GM12878 (cell line): ENCODE results near the gene RCOR1. TPM values are rescaled to one million over a fixed set of nuclear protein-coding genes. Genes with fewer than 3 reads are reported as not detected.
A peak's percentile ranks its signal among the peaks of the same experiment; 100 is the strongest.

Experiments
- ATAC-seq: fragments of 200-7000 bp; cut with Tn5 transposase; 3 replicates; pipeline ENCODE4 v1.9.1; 2020; ENCODE audit warnings: mild to moderate bottlenecking, moderate library complexity
- BruUV-seq: library from RNA; stranded (reverse); fragments of 400-500 nt; replicated peaks from 2 replicates; lab custom pipeline; 2021; lab: Mats Ljungman, UMichigan
- CTCF ChIA-PET: fragments of 300-600 bp; sonication (Branson Sonifier 250); formaldehyde crosslinking; extraction: SDS; loops from one replicate; lab custom pipeline; 2021; ENCODE audit warnings: inconsistent platforms; lab: Yijun Ruan, JAX
- POLR2A ChIA-PET: fragments of 350-600 bp; formaldehyde crosslinking; extraction: SDS; loops from one replicate; lab custom pipeline; 2021; ENCODE audit warnings: inconsistent platforms; lab: Charles Lee
- RAD21 ChIA-PET: fragments of 300-600 bp; sonication (Branson Sonifier 250); formaldehyde crosslinking; loops from one replicate; lab custom pipeline; 2023; ENCODE audit warnings: antibody characterized with exemption; ENCODE audit not compliant: unreplicated experiment; lab: Charles Lee
- SMC1A ChIA-PET: fragments of 300-600 bp; sonication (Branson Sonifier 250); formaldehyde crosslinking; loops from one replicate; lab custom pipeline; 2023; ENCODE audit not compliant: unreplicated experiment, uncharacterized antibody; lab: Charles Lee
- DNase-seq: peaks from one replicate; pipeline ENCODE4 v3.0.0-alpha.2; 2011; ENCODE audit warnings: low read depth, low spot score
- FAIRE-seq: peaks from 3 replicates; lab custom pipeline; 2011; peaks lifted over from hg19 to GRCh38; lab: Jason Lieb, UNC
- H2AFZ ChIP-seq: 2 replicates; pipeline ENCODE4 v1.6.0; 2011; ENCODE audit warnings: low read depth, low read length, control low read depth; ENCODE audit not compliant: control insufficient read depth
- H3K27ac ChIP-seq: 2 replicates; pipeline ENCODE4 v1.5.1; 2011; ENCODE audit warnings: control low read depth; ENCODE audit not compliant: control insufficient read depth, insufficient read depth
- H3K27me3 ChIP-seq, 2 experiments: replicated peaks in 1 of 2; 2 replicates each; pipeline versions ENCODE4 v1.6.0 to v1.6.1; 2011; ENCODE audit warnings: low read length in 1 of 2; ENCODE audit not compliant: control insufficient read depth in 2 of 2, insufficient read depth in 2 of 2
- H3K36me3 ChIP-seq, 2 experiments: 2 replicates each; pipeline ENCODE4 v1.5.1; 2011; ENCODE audit warnings: low read length in 1 of 2; ENCODE audit not compliant: control insufficient read depth in 2 of 2, insufficient read depth in 2 of 2
- H3K4me1 ChIP-seq: 2 replicates; pipeline ENCODE4 v1.6.1; 2011; ENCODE audit warnings: mild to moderate bottlenecking, low read length, moderate library complexity, mixed read lengths; ENCODE audit not compliant: control insufficient read depth, insufficient read depth
- H3K4me2 ChIP-seq: 2 replicates; pipeline ENCODE4 v1.6.0; 2011; ENCODE audit warnings: control low read depth; ENCODE audit not compliant: control insufficient read depth, insufficient read depth
- H3K4me3 ChIP-seq: fragments of 200-600 bp; sonication (generic); 2 replicates; pipeline ENCODE4 v1.5.1; 2016
- H3K79me2 ChIP-seq: 2 replicates; pipeline ENCODE4 v1.6.0; 2011; ENCODE audit warnings: low read length; ENCODE audit not compliant: control insufficient read depth, insufficient read depth
- H3K9ac ChIP-seq: 2 replicates; pipeline ENCODE4 v1.8.0; 2011; ENCODE audit warnings: low read length, control low read depth, mixed read lengths; ENCODE audit not compliant: control insufficient read depth, insufficient read depth
- H3K9me3 ChIP-seq: replicated peaks from 3 replicates; pipeline ENCODE4 v1.5.1; 2011; ENCODE audit warnings: mild to moderate bottlenecking, low read length; ENCODE audit not compliant: control insufficient read depth, insufficient read depth
- H4K20me1 ChIP-seq: 2 replicates; pipeline ENCODE4 v1.6.0; 2011; ENCODE audit not compliant: control insufficient read depth, insufficient read depth
- BACH1 ChIP-seq: fragments of 450-650 bp; IDR thresholded peaks from 2 replicates; pipeline ENCODE4 v1.6.1; 2017; ENCODE audit warnings: mild to moderate bottlenecking, borderline replicate concordance
- CREB1 ChIP-seq: IDR thresholded peaks from 2 replicates; pipeline ENCODE4 v1.6.1; 2012; ENCODE audit warnings: low read depth, mild to moderate bottlenecking, inconsistent platforms
- CTCF ChIP-seq, 3 experiments: IDR thresholded peaks in 2 of 3; conservative IDR thresholded peaks in 1 of 3; 2 replicates each; pipeline ENCODE4 v1.5.1; 2011; ENCODE audit warnings: low read depth in 3 of 3, low read length in 3 of 3, mild to moderate bottlenecking in 3 of 3, control low read depth in 2 of 3, moderate library complexity in 2 of 3, inconsistent platforms in 1 of 3, mixed read lengths in 1 of 3; ENCODE audit not compliant: control insufficient read depth in 2 of 3, insufficient read depth in 1 of 3; ENCODE audit errors: extremely low read depth in 1 of 3
- EED ChIP-seq: sonication (generic); IDR thresholded peaks from 2 replicates; pipeline ENCODE4 v1.6.1; 2016; ENCODE audit warnings: antibody characterized with exemption, low read depth
- HCFC1 ChIP-seq: fragments of 150-350 bp; IDR thresholded peaks from 2 replicates; pipeline ENCODE4 v1.6.1; 2014; ENCODE audit warnings: low read length
- NFIC ChIP-seq: IDR thresholded peaks from 2 replicates; pipeline ENCODE4 v1.6.1; 2012; ENCODE audit warnings: low read depth, mild to moderate bottlenecking, inconsistent platforms, low read length, moderate library complexity
- POU2F2 ChIP-seq: IDR thresholded peaks from 3 replicates; pipeline ENCODE4 v1.6.1; 2011; ENCODE audit warnings: low read depth, mild to moderate bottlenecking, low read length, borderline replicate concordance
- PRDM15 ChIP-seq: fragments of 450-650 bp; formaldehyde crosslinking; IDR thresholded peaks from 2 replicates; pipeline ENCODE4 v1.4.0; 2020; ENCODE audit warnings: mild to moderate bottlenecking, moderate library complexity
- RAD21 ChIP-seq: IDR thresholded peaks from 2 replicates; pipeline ENCODE4 v1.6.1; 2011; ENCODE audit warnings: mild to moderate bottlenecking, low read depth, low read length, moderate library complexity; ENCODE audit not compliant: insufficient read depth
- SIX5 ChIP-seq: IDR thresholded peaks from 2 replicates; pipeline ENCODE4 v1.6.1; 2011; ENCODE audit warnings: mild to moderate bottlenecking, low read depth, low read length, moderate library complexity; ENCODE audit not compliant: severe bottlenecking
- SMC3 ChIP-seq: IDR thresholded peaks from 2 replicates; pipeline ENCODE4 v1.6.1; 2011; ENCODE audit warnings: low read length, improper control_type of control experiment, borderline replicate concordance
- TBL1XR1 ChIP-seq: IDR thresholded peaks from 2 replicates; pipeline ENCODE4 v1.6.1; 2012; ENCODE audit warnings: low read depth, low read length, improper control_type of control experiment
- YBX1 ChIP-seq: fragments of 450-650 bp; IDR thresholded peaks from 2 replicates; pipeline ENCODE4 v1.6.1; 2016; ENCODE audit warnings: antibody characterized with exemption
- ZNF622 ChIP-seq: fragments of 450-650 bp; IDR thresholded peaks from 2 replicates; pipeline ENCODE4 v1.6.1; 2017; ENCODE audit warnings: mild to moderate bottlenecking, inconsistent platforms
- WGBS: methylation state at CpG from one replicate; pipeline ENCODE4 v1.1.6; 2016; ENCODE audit warnings: low lambda C conversion rate; ENCODE audit not compliant: insufficient replicate concordance, insufficient coverage; ENCODE audit errors: missing lambda C conversion rate; 5-methylcytosine and 5-hydroxymethylcytosine counted together
- in situ Hi-C: fragments of 300-500 bp; cut with MboI; formaldehyde crosslinking; loops from 9 replicates; pipeline ENCODE4 v1.14.3; 2018; ENCODE audit warnings: mixed read lengths
- intact Hi-C: fragments of 100-400 bp; cut with micrococcal nuclease; formaldehyde crosslinking; loops from one replicate; pipeline ENCODE4 v1.14.2; 2022; ENCODE audit not compliant: unreplicated experiment
- polyA plus RNA-seq, 11 experiments: library from polyadenylated mRNA; depleted of rRNA in 4 of 11; unstranded in 6 of 11; stranded (reverse) in 5 of 11; fragments of >200 nt; fragmentation: Nextera tagmentation in 4 of 11; fragmentation: Illumina TruSeq in 1 of 11; extraction: Ambion mirVana in 4 of 11; extraction: Trizol in 1 of 11; gene quantifications; 1 replicate in 1 of 11; 2 replicates in 10 of 11; pipeline versions ENCODE4 v1.2.1 to v1.2.3, GENCODE V29; 2011 to 2016; ENCODE audit warnings: inconsistent platforms in 2 of 11, missing spikeins in 2 of 11, low read depth in 1 of 11
- total RNA-seq, 4 experiments: library from RNA; depleted of rRNA in 3 of 4; stranded (reverse); fragments of >200 nt in 3 of 4; fragmentation: Illumina TruSeq in 1 of 4; extraction: Trizol in 1 of 4; gene quantifications; 2 replicates each; pipeline versions ENCODE4 v1.2.1 to v1.2.3, GENCODE V29; 2013 to 2021

RCOR1 gene
- total and polyA plus RNA-seq, 10 of the 15 experiments (the other 5 are each of a cell fraction or from before 2014, with no cell fraction given), result 1.6 to 12.2 (median 4.4) TPM

- in situ Hi-C loops, result loop anchor here (5.0 kb wide), 1 partner anchor 218 kb away; no protein-coding TSS in a partner anchor
- BruUV-seq, result no TSS peak
- RAD21 ChIA-PET, result interaction anchor here (0.6 to 6.2 kb wide), 55 partner anchors 9 to 597 kb away, joined by 3 to 104 read pairs (median 5); no protein-coding TSS in a partner anchor
- H3K27me3 ChIP-seq, result no peaks in the 10 kb centered on the region
- H3K79me2 ChIP-seq, result peaks cover 32% of the 10 kb centered on the region
- FAIRE-seq, result peak; percentile 41
- H2AFZ ChIP-seq, result no peak overlapping the region
- 2% methylated on average over 7 of the region's 7 CpGs for WGBS
- no peaks in the 10 kb centered on the region for H3K36me3 ChIP-seq
- ATAC-seq, result peak; percentile 87
- H3K9ac ChIP-seq, result no peak overlapping the region
- peak; percentile 50 to 71 (median 64); a peak in 5 of 6 replicates for TF ChIP-seq CTCF (IDR thresholded peaks at IDR 0.05 in 2 of 3, conservative IDR thresholded peaks at IDR 0.05 in 1 of 3; ENCODE audit: control insufficient read depth in 2 of 3, extremely low read depth in 1 of 3, insufficient read depth in 1 of 3, low read depth in 3 of 3, low read length in 3 of 3)
- no peak for TF ChIP-seq EED
- TF ChIP-seq TBL1XR1, result no peak
- no peak for TF ChIP-seq SIX5
- TF ChIP-seq RAD21, result peak; percentile 85
- TF ChIP-seq BACH1, result no peak
- TF ChIP-seq ZNF622, result no peak
- peak; percentile 83; the same call in 1 of the 2 replicates for TF ChIP-seq SMC3
- no peak for TF ChIP-seq POU2F2
- TF ChIP-seq NFIC, result no peak
- no peak for TF ChIP-seq HCFC1
- no peak for TF ChIP-seq CREB1
- TF ChIP-seq YBX1, result no peak
- TF ChIP-seq PRDM15 (CRISPR knock-in tag), result no peak
- no peak overlapping the region; the same call in 1 of the 2 replicates for H3K27ac ChIP-seq
- H3K4me2 ChIP-seq, result no peak overlapping the region
- H4K20me1 ChIP-seq, result no peaks in the 10 kb centered on the region
- H3K4me3 ChIP-seq, result no peak overlapping the region
- intact Hi-C loops, result loop anchor here (1.0 to 10.0 kb wide), 5 partner anchors 80 to 600 kb away; partner anchors contain the start of gene CDC42BPB
- peaks cover 15% of the 10 kb centered on the region for H3K4me1 ChIP-seq
- CTCF ChIA-PET, result interaction anchor here (0.6 to 6.5 kb wide), 78 partner anchors 8 to 596 kb away, joined by 3 to 107 read pairs (median 5); no protein-coding TSS in a partner anchor
- no peaks in the 10 kb centered on the region for H3K9me3 ChIP-seq
- SMC1A ChIA-PET, result interaction anchor here (0.7 to 8.5 kb wide), 69 partner anchors 9 to 696 kb away, joined by 3 to 119 read pairs (median 4); no protein-coding TSS in a partner anchor
- peak; percentile 43 for DNase-seq
- POLR2A ChIA-PET, result interaction anchor here (0.6 to 2.3 kb wide), 7 partner anchors 74 to 207 kb away, joined by 3 to 11 read pairs (median 8); no protein-coding TSS in a partner anchor
These were observed 102.2 kb downstream of the RCOR1 start for GRCh38 chr14:102694530-102695166.
